ENCODE data around the gene CCDC106. TPM values are rescaled to one million over a fixed set of nuclear protein-coding genes. Genes with fewer than 3 reads are reported as not detected.
A peak's percentile ranks its signal among the peaks of the same experiment; 100 is the strongest.

Gene CCDC106
- total and polyA plus RNA-seq, 7 donors, result 5.5 to 22.9 (median 16.6) TPM

GRCh38 chr19:55655648-55656040 is 7.6 kb downstream of the CCDC106 start:
- peak overlapping the region; percentile 98 to 100 (median 99) for H3K27ac ChIP-seq
- H3K36me3 ChIP-seq, result peaks cover 2 to 28% (median 15%) of the 10 kb centered on the region in 4 donors
- DNase-seq, result no peak
- H3K4me3 ChIP-seq, result peak overlapping the region; percentile 86 to 97 (median 94)
- intact Hi-C loops (cut with DNase I), result loop anchor here (2.0 to 10.0 kb wide), 3 partner anchors 17 to 541 kb away; partner anchors contain the start of gene PPP1R12C
- 0% methylated on average over 19 of the region's 19 CpGs for WGBS, 2 donors
- H3K9me3 ChIP-seq, result no peaks in the 10 kb centered on the region
- TF ChIP-seq POLR2AphosphoS5 (IDR thresholded peaks at IDR 0.05) (no peak), CTCF (IDR thresholded peaks at IDR 0.05) (no peak), EP300 (IDR thresholded peaks at IDR 0.05) (no peak), POLR2A (IDR thresholded peaks at IDR 0.05) (no peak)
- no peaks in the 10 kb centered on the region for H3K27me3 ChIP-seq
- H3K4me1 ChIP-seq, result peaks cover 0 to 57% (median 52%) of the 10 kb centered on the region in 4 donors

- TF ChIP-seq POLR2A (IDR thresholded peaks at IDR 0.05) (no peak), POLR2AphosphoS5 (IDR thresholded peaks at IDR 0.05) (no peak), CTCF (IDR thresholded peaks at IDR 0.05) (no peak), EP300 (IDR thresholded peaks at IDR 0.05) (no peak)
- Histone ChIP-seq H3K27ac (peak overlapping the region in 1 of 4 donors; percentile 99), H3K4me3 (peak overlapping the region in 3 of 4 donors; percentile 86 to 97 (median 97)), H3K36me3 (peaks cover 11 to 37% (median 22%) of the 10 kb centered on the region in 4 donors), H3K9me3 (no peaks in the 10 kb centered on the region), H3K4me1 (peaks cover 0 to 57% (median 52%) of the 10 kb centered on the region in 4 donors), H3K27me3 (no peaks in the 10 kb centered on the region)
- WGBS, 2 donors, result 31 to 48% methylated on average over 7 of the region's 7 CpGs
- intact Hi-C loops (cut with DNase I), result loop anchor here (2.0 to 10.0 kb wide), 2 partner anchors 16 to 542 kb away; partner anchors contain the start of gene PPP1R12C
- DNase-seq, result no peak
Measured at GRCh38 chr19:55656552-55656951, 8.5 kb downstream of the CCDC106 start.

- H3K27me3 ChIP-seq, result no peaks in the 10 kb centered on the region
- H3K36me3 ChIP-seq, result peaks cover 15 to 40% (median 26%) of the 10 kb centered on the region in 4 donors
- TF ChIP-seq POLR2AphosphoS5 (IDR thresholded peaks at IDR 0.05), result no peak
- no peak for TF ChIP-seq CTCF (IDR thresholded peaks at IDR 0.05)
- no peak for TF ChIP-seq POLR2A (IDR thresholded peaks at IDR 0.05)
- no peak for TF ChIP-seq EP300 (IDR thresholded peaks at IDR 0.05)
- H3K4me1 ChIP-seq, result peaks cover 0 to 57% (median 52%) of the 10 kb centered on the region in 4 donors
- H3K27ac ChIP-seq, result no peak overlapping the region
- peak overlapping the region in 3 of 4 donors; percentile 86 to 97 (median 97) for H3K4me3 ChIP-seq
- H3K9me3 ChIP-seq, result no peaks in the 10 kb centered on the region
- 19 to 49% methylated on average over 18 of the region's 18 CpGs for WGBS, 2 donors
- intact Hi-C loops (cut with DNase I), result loop anchor here (2.0 to 10.0 kb wide), 2 partner anchors 16 to 542 kb away; partner anchors contain the start of gene PPP1R12C
- no peak for DNase-seq
Measured at GRCh38 chr19:55656988-55657747, 9.2 kb downstream of the CCDC106 start.

GRCh38 chr19:55658846-55659459 is 10.9 kb downstream of the CCDC106 start:
- no peak overlapping the region for H3K4me3 ChIP-seq
- H3K36me3 ChIP-seq, result peaks cover 32 to 52% (median 42%) of the 10 kb centered on the region in 4 donors
- intact Hi-C loops (cut with DNase I), result loop anchor here (10.0 kb wide), 1 partner anchor 544 kb away; the partner anchor contains the start of gene PPP1R12C
- no peak for DNase-seq
- H3K27ac ChIP-seq, result no peak overlapping the region
- H3K27me3 ChIP-seq, result no peaks in the 10 kb centered on the region
- TF ChIP-seq POLR2AphosphoS5 (IDR thresholded peaks at IDR 0.05) (no peak), EP300 (IDR thresholded peaks at IDR 0.05) (no peak), CTCF (IDR thresholded peaks at IDR 0.05) (no peak), POLR2A (IDR thresholded peaks at IDR 0.05) (no peak)
- peaks cover 0 to 47% (median 43%) of the 10 kb centered on the region in 4 donors for H3K4me1 ChIP-seq
- no peaks in the 10 kb centered on the region for H3K9me3 ChIP-seq
- 91 to 93% methylated on average over 37 of the region's 37 CpGs for WGBS, 2 donors
